Measurements from ENCODE around the gene IFFO2. TPM values are rescaled to one million over a fixed set of nuclear protein-coding genes. Genes with fewer than 3 reads are reported as not detected.

IFFO2 gene
- total and polyA plus RNA-seq, 2 donors (not counting 3 experiments of a cell fraction or from before 2014, with no cell fraction given): 31.1 to 31.3 TPM

- Histone ChIP-seq H3K27ac (ENCODE audit: insufficient read depth, low read depth, low read length) (no peak overlapping the region), H4K20me1 (replicated peaks; ENCODE audit: control insufficient read depth, extremely low read depth, insufficient read depth, low read length) (no peaks in the 10 kb centered on the region), H3K4me2 (ENCODE audit: insufficient read depth, low read length) (no peak overlapping the region), H3K9me1 (replicated peaks; ENCODE audit: control insufficient read depth, extremely low read depth, insufficient read depth, low read length) (no peaks in the 10 kb centered on the region), H3K36me3 (ENCODE audit: control insufficient read depth in 2 of 2, extremely low read depth in 1 of 2, insufficient read depth in 2 of 2, low read length in 2 of 2) (no peaks in the 10 kb centered on the region), H3K9ac (replicated peaks; ENCODE audit: extremely low read depth, insufficient read depth, low read length) (no peak overlapping the region), H3K4me3 (replicated peaks in 1 of 3; ENCODE audit: insufficient read depth in 1 of 3, low read depth in 1 of 3, low read length in 3 of 3) (no peak overlapping the region), H3K27me3 (ENCODE audit: control insufficient read depth in 2 of 2, insufficient read depth in 2 of 2, low read length in 2 of 2) (peaks cover 6 to 13% of the 10 kb centered on the region in 2 experiments), H3K4me1 (ENCODE audit: control insufficient read depth, extremely low read depth, insufficient read depth, low read length) (no peaks in the 10 kb centered on the region), H2AFZ (ENCODE audit: low read depth, low read length) (no peak overlapping the region), H3K9me3 (replicated peaks; ENCODE audit: control insufficient read depth, insufficient read depth, low read length) (no peaks in the 10 kb centered on the region), H3K79me2 (ENCODE audit: control insufficient read depth, insufficient read depth, low read length) (no peaks in the 10 kb centered on the region)
- FAIRE-seq (no peak), DNase-seq (ENCODE audit: low read depth, low spot score) (no peak)
- intact Hi-C loops (cut with micrococcal nuclease) (no loop called here), dilution Hi-C loops (cut with MboI; ENCODE audit: extremely low pct_ligation_motif_present, low sequenced_read_pairs) (no loop called here)
- CTCF ChIA-PET: interaction anchor here (0.9 to 1.7 kb wide), 2 partner anchors 16 to 22 kb away, joined by 3 to 4 read pairs; no protein-coding TSS in a partner anchor
- TF ChIP-seq, protein P1, sequence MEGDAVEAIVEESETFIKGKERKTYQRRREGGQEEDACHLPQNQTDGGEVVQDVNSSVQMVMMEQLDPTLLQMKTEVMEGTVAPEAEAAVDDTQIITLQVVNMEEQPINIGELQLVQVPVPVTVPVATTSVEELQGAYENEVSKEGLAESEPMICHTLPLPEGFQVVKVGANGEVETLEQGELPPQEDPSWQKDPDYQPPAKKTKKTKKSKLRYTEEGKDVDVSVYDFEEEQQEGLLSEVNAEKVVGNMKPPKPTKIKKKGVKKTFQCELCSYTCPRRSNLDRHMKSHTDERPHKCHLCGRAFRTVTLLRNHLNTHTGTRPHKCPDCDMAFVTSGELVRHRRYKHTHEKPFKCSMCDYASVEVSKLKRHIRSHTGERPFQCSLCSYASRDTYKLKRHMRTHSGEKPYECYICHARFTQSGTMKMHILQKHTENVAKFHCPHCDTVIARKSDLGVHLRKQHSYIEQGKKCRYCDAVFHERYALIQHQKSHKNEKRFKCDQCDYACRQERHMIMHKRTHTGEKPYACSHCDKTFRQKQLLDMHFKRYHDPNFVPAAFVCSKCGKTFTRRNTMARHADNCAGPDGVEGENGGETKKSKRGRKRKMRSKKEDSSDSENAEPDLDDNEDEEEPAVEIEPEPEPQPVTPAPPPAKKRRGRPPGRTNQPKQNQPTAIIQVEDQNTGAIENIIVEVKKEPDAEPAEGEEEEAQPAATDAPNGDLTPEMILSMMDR (IDR thresholded peaks at IDR 0.05; ENCODE audit: extremely low read depth in 1 of 2, insufficient read depth in 1 of 2, low read depth in 1 of 2, low read length in 2 of 2): no peak
- TF ChIP-seq EZH2 (IDR thresholded peaks at IDR 0.05; ENCODE audit: borderline replicate concordance, low read depth, low read length, severe bottlenecking) (no peak), POLR2A (IDR thresholded peaks at IDR 0.05; ENCODE audit: low read depth, low read length) (no peak), FOS (IDR thresholded peaks at IDR 0.05; ENCODE audit: borderline replicate concordance, insufficient read depth, low read length) (no peak), GATA2 (IDR thresholded peaks at IDR 0.05; ENCODE audit: insufficient read depth, insufficient read length, low read depth, low read length) (no peak)
- TF ChIP-seq, protein P2, sequence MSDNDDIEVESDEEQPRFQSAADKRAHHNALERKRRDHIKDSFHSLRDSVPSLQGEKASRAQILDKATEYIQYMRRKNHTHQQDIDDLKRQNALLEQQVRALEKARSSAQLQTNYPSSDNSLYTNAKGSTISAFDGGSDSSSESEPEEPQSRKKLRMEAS (IDR thresholded peaks at IDR 0.05; ENCODE audit: insufficient read depth, insufficient read length): no peak
- no TSS peak for BruUV-seq (replicated peaks)
- POLR2A ChIA-PET: no interaction called here
Observed at GRCh38 chr1:18989176-18989799, 32.8 kb upstream of the IFFO2 start.
